ENCODE data around the gene PAQR8.

Gene PAQR8

GRCh38 chr6:52361945-52362442 lies at the start of gene PAQR8:
Gene PAQR8, plus strand, starts transcription at chr6:52362151. Its CDS starts 41,063 bp downstream, at chr6:52403214.
- in situ Hi-C loops (cut with MboI; ENCODE audit: low sequenced_read_pairs): no loop called here

GRCh38 chr6:52312461-52312860 lies 49.5 kb upstream of the PAQR8 start:
- in situ Hi-C loops (cut with MboI; ENCODE audit: low sequenced_read_pairs): no loop called here

GRCh38 chr6:52314752-52315151 lies 47.2 kb upstream of the PAQR8 start:
- in situ Hi-C loops (cut with MboI; ENCODE audit: low sequenced_read_pairs): no loop called here

- in situ Hi-C loops (cut with MboI; ENCODE audit: low sequenced_read_pairs): no loop called here
Observed at GRCh38 chr6:52317211-52317610, 44.7 kb upstream of the PAQR8 start.

- in situ Hi-C loops (cut with MboI; ENCODE audit: low sequenced_read_pairs): no loop called here
Observed at GRCh38 chr6:52317841-52318581, 43.9 kb upstream of the PAQR8 start.

- in situ Hi-C loops (cut with MboI; ENCODE audit: low sequenced_read_pairs): no loop called here
Observed at GRCh38 chr6:52324189-52324588, 37.8 kb upstream of the PAQR8 start.

GRCh38 chr6:52325695-52326471 lies 36.1 kb upstream of the PAQR8 start:
- in situ Hi-C loops (cut with MboI; ENCODE audit: low sequenced_read_pairs): no loop called here

GRCh38 chr6:52326540-52327364 lies 35.2 kb upstream of the PAQR8 start:
- in situ Hi-C loops (cut with MboI; ENCODE audit: low sequenced_read_pairs): no loop called here

GRCh38 chr6:52328303-52328662 lies 33.7 kb upstream of the PAQR8 start:
- in situ Hi-C loops (cut with MboI; ENCODE audit: low sequenced_read_pairs): no loop called here

GRCh38 chr6:52328729-52329128 lies 33.2 kb upstream of the PAQR8 start:
- in situ Hi-C loops (cut with MboI; ENCODE audit: low sequenced_read_pairs): no loop called here

- in situ Hi-C loops (cut with MboI; ENCODE audit: low sequenced_read_pairs): no loop called here
Observed at GRCh38 chr6:52330470-52330869, 31.5 kb upstream of the PAQR8 start.

GRCh38 chr6:52331793-52332457 lies 30.0 kb upstream of the PAQR8 start:
- in situ Hi-C loops (cut with MboI; ENCODE audit: low sequenced_read_pairs): no loop called here

GRCh38 chr6:52333840-52334200 lies 28.1 kb upstream of the PAQR8 start:
- in situ Hi-C loops (cut with MboI; ENCODE audit: low sequenced_read_pairs): no loop called here

- in situ Hi-C loops (cut with MboI; ENCODE audit: low sequenced_read_pairs): no loop called here
Observed at GRCh38 chr6:52335576-52335975, 26.4 kb upstream of the PAQR8 start.

GRCh38 chr6:52336919-52337561 lies 24.9 kb upstream of the PAQR8 start:
- in situ Hi-C loops (cut with MboI; ENCODE audit: low sequenced_read_pairs): no loop called here

GRCh38 chr6:52337633-52338290 lies 24.2 kb upstream of the PAQR8 start:
- in situ Hi-C loops (cut with MboI; ENCODE audit: low sequenced_read_pairs): no loop called here

- in situ Hi-C loops (cut with MboI; ENCODE audit: low sequenced_read_pairs): no loop called here
Observed at GRCh38 chr6:52340603-52340880, 21.4 kb upstream of the PAQR8 start.

- in situ Hi-C loops (cut with MboI; ENCODE audit: low sequenced_read_pairs): no loop called here
Observed at GRCh38 chr6:52341561-52342260, 20.2 kb upstream of the PAQR8 start.

- in situ Hi-C loops (cut with MboI; ENCODE audit: low sequenced_read_pairs): no loop called here
Observed at GRCh38 chr6:52345311-52345710, 16.6 kb upstream of the PAQR8 start.
